Measurements from ENCODE around the gene NNT. TPM values are rescaled to one million over a fixed set of nuclear protein-coding genes. Genes with fewer than 3 reads are reported as not detected.

The NNT gene
- total and polyA plus RNA-seq, 2 of the 13 experiments (the other 11 are each of a cell fraction or from before 2014, with no cell fraction given) = 21.1 to 58.0 TPM

GRCh38 chr5:43620944-43621505 is 18.0 kb downstream of the NNT start:
- in situ Hi-C loops (cut with HindIII; ENCODE audit: extremely low pct_ligation_motif_present, low pct_unique_long_range_greater_than_20kb) = no loop called here
- CTCF ChIA-PET (ENCODE audit: low intra/inter-chr PET ratio, low total read pairs) = no interaction called here
- Histone ChIP-seq H3K27me3 (ENCODE audit: control insufficient read depth in 1 of 2, insufficient read depth in 2 of 2, low read length in 2 of 2) (no peaks in the 10 kb centered on the region), H3K27ac (ENCODE audit: extremely low read length, insufficient read depth, low read length) (no peak overlapping the region), H3K9me3 (ENCODE audit: low read length) (no peaks in the 10 kb centered on the region), H3K4me3 (replicated peaks in 1 of 3; ENCODE audit: insufficient read depth in 1 of 3, low read depth in 2 of 3, low read length in 3 of 3) (no peak overlapping the region), H3K36me3 (replicated peaks in 1 of 2; ENCODE audit: control insufficient read depth in 1 of 2, insufficient read depth in 2 of 2, low read length in 2 of 2) (peaks cover 0 to 3% of the 10 kb centered on the region in 2 experiments; a peak in 2 of 5 replicates), H3K4me2 (ENCODE audit: low read depth, low read length) (no peak overlapping the region), H3K9ac (ENCODE audit: insufficient read depth, low read depth, low read length) (no peak overlapping the region), H4K20me1 (ENCODE audit: insufficient read depth, low read length) (no peaks in the 10 kb centered on the region), H2AFZ (ENCODE audit: low read length) (no peak overlapping the region), H3K4me1 (ENCODE audit: insufficient read depth, low read length) (peaks cover 2% of the 10 kb centered on the region; the same call in 1 of the 2 replicates), H3K79me2 (ENCODE audit: insufficient read depth, low read length) (no peaks in the 10 kb centered on the region)
- ATAC-seq (no peak), FAIRE-seq (no peak), DNase-seq (ENCODE audit: low spot score) (no peak)
- POLR2A ChIA-PET = interaction anchor here (0.5 kb wide), 1 partner anchor 11 kb away, joined by 3 read pairs; no protein-coding TSS in a partner anchor
- TF ChIP-seq MAFK (conservative IDR thresholded peaks at IDR 0.05 in 1 of 2, IDR thresholded peaks at IDR 0.05 in 1 of 2; ENCODE audit: low read length in 2 of 2) (peak; percentile 3 to 36; a peak in 1 of 4 replicates), KDM3A (CRISPR knock-in tag; IDR thresholded peaks at IDR 0.05; ENCODE audit: low read depth) (no peak), MAFF (IDR thresholded peaks at IDR 0.05; ENCODE audit: low read depth, low read length) (0 out of 2 replicates have a peak, but pooled peaks have one; percentile 10)
- no TSS peak for BruUV-seq (replicated peaks)
- intact Hi-C loops (cut with micrococcal nuclease; ENCODE audit: unreplicated experiment) = no loop called here
- 94% methylated on average over 4 of the region's 4 CpGs for WGBS (ENCODE audit: low lambda C conversion rate)

DNA sequence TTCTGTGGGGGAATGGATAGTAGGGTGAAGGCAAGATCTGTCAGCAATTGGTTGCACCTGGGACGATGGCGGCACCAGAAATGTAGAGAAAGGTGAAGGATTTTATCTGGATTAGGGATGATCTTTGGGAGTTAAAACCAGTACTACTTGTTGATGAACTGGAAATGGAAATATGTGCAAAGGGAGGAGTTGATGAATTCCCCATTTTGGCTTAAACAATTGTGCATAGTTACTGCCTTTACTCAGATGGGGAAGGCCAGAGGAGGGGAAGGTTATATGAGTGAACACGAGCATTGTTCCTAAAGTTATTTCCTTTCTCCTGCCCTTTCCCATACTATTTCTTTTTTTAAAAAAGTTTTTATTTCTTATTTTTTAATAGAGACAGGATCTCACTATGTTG is 19.1 kb downstream of the NNT start:
- Histone ChIP-seq H3K4me3 (replicated peaks in 1 of 3; ENCODE audit: insufficient read depth in 1 of 3, low read depth in 2 of 3, low read length in 3 of 3) (no peak overlapping the region), H4K20me1 (ENCODE audit: insufficient read depth, low read length) (no peaks in the 10 kb centered on the region), H3K27me3 (ENCODE audit: control insufficient read depth in 1 of 2, insufficient read depth in 2 of 2, low read length in 2 of 2) (no peaks in the 10 kb centered on the region), H3K4me1 (ENCODE audit: insufficient read depth, low read length) (no peaks in the 10 kb centered on the region), H3K4me2 (ENCODE audit: low read depth, low read length) (no peak overlapping the region), H3K9ac (ENCODE audit: insufficient read depth, low read depth, low read length) (no peak overlapping the region), H3K27ac (ENCODE audit: extremely low read length, insufficient read depth, low read length) (no peak overlapping the region), H3K36me3 (replicated peaks in 1 of 2; ENCODE audit: control insufficient read depth in 1 of 2, insufficient read depth in 2 of 2, low read length in 2 of 2) (peaks cover 0 to 3% of the 10 kb centered on the region in 2 experiments; a peak in 1 of 5 replicates), H3K9me3 (ENCODE audit: low read length) (no peaks in the 10 kb centered on the region), H2AFZ (ENCODE audit: low read length) (no peak overlapping the region), H3K79me2 (ENCODE audit: insufficient read depth, low read length) (no peaks in the 10 kb centered on the region)
- WGBS (ENCODE audit: low lambda C conversion rate) = 97% methylated on average over 3 of the region's 3 CpGs
- ChIA-PET POLR2A (no interaction called here), CTCF (ENCODE audit: low intra/inter-chr PET ratio, low total read pairs) (no interaction called here)
- BruUV-seq (replicated peaks) = no TSS peak
- DNase-seq (ENCODE audit: low spot score) = no peak
- in situ Hi-C loops (cut with HindIII; ENCODE audit: extremely low pct_ligation_motif_present, low pct_unique_long_range_greater_than_20kb) (no loop called here), intact Hi-C loops (cut with micrococcal nuclease; ENCODE audit: unreplicated experiment) (no loop called here)
- no peak for ATAC-seq
- no peak for FAIRE-seq
- TF ChIP-seq GATAD2A (CRISPR knock-in tag; IDR thresholded peaks at IDR 0.05) = no peak
- TF ChIP-seq GLI4 (CRISPR knock-in tag; IDR thresholded peaks at IDR 0.05; ENCODE audit: borderline replicate concordance) = no peak
- TF ChIP-seq, protein P1, sequence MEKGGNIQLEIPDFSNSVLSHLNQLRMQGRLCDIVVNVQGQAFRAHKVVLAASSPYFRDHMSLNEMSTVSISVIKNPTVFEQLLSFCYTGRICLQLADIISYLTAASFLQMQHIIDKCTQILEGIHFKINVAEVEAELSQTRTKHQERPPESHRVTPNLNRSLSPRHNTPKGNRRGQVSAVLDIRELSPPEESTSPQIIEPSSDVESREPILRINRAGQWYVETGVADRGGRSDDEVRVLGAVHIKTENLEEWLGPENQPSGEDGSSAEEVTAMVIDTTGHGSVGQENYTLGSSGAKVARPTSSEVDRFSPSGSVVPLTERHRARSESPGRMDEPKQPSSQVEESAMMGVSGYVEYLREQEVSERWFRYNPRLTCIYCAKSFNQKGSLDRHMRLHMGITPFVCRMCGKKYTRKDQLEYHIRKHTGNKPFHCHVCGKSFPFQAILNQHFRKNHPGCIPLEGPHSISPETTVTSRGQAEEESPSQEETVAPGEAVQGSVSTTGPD (CRISPR knock-in tag; IDR thresholded peaks at IDR 0.05) = no peak
- no peak for TF ChIP-seq MAFG (CRISPR knock-in tag; IDR thresholded peaks at IDR 0.05)
- TF ChIP-seq ZNF451 (CRISPR knock-in tag; IDR thresholded peaks at IDR 0.05) = no peak
- no peak for TF ChIP-seq RBFOX2 (IDR thresholded peaks at IDR 0.05; ENCODE audit: low read depth, low read length)
- TF ChIP-seq NFIB (CRISPR knock-in tag; IDR thresholded peaks at IDR 0.05; ENCODE audit: borderline replicate concordance) = no peak
- TF ChIP-seq ZNF430 (CRISPR knock-in tag; IDR thresholded peaks at IDR 0.05) = no peak
- TF ChIP-seq ZBTB25 (CRISPR knock-in tag; IDR thresholded peaks at IDR 0.05) = no peak
- TF ChIP-seq ERF (CRISPR knock-in tag; IDR thresholded peaks at IDR 0.05) = no peak
- no peak for TF ChIP-seq ZNF747 (CRISPR knock-in tag; IDR thresholded peaks at IDR 0.05; ENCODE audit: borderline replicate concordance)
- TF ChIP-seq ZNF441 (CRISPR knock-in tag; IDR thresholded peaks at IDR 0.05; ENCODE audit: borderline replicate concordance) = no peak
- no peak for TF ChIP-seq SRSF9 (IDR thresholded peaks at IDR 0.05; ENCODE audit: borderline replicate concordance, insufficient read depth, low read depth, low read length, poor library complexity, severe bottlenecking)

Measured in HepG2 (cell line).